ELR (cell line): ENCODE data around the gene UBAC1.
A peak's percentile ranks its signal among the peaks of the same experiment; 100 is the strongest.
"Not testable (repeated sequence)": the region's sequence is repeated elsewhere in the genome, so short reads cannot be mapped to it uniquely, and the experiment has no call there.

Source experiments
- DNase-seq: peaks from one replicate; pipeline ENCODE4 v3.0.0-alpha.2; 2015; ENCODE audit warnings: low read depth

The UBAC1 gene

GRCh38 chr9:135920973-135921585 is 40.1 kb downstream of the UBAC1 start:
- DNase-seq = no peak

- no peak for DNase-seq
Observed at GRCh38 chr9:135920256-135920930, 40.8 kb downstream of the UBAC1 start.

- no peak for DNase-seq
Observed at GRCh38 chr9:135919318-135919890, 41.8 kb downstream of the UBAC1 start.

- DNase-seq = not testable (repeated sequence)
Observed at GRCh38 chr9:135916227-135916626, 44.9 kb downstream of the UBAC1 start.

GRCh38 chr9:135914921-135915320 is 46.3 kb downstream of the UBAC1 start:
- DNase-seq = peak; percentile 64

GRCh38 chr9:135911233-135911632 is 49.9 kb downstream of the UBAC1 start:
- DNase-seq = not testable (repeated sequence)

- no peak for DNase-seq
Observed at GRCh38 chr9:135910757-135911156, 50.4 kb downstream of the UBAC1 start.

GRCh38 chr9:135910216-135910615 is 51.0 kb downstream of the UBAC1 start:
- no peak for DNase-seq

GRCh38 chr9:135909371-135909770 is 51.8 kb downstream of the UBAC1 start:
- DNase-seq = no peak

GRCh38 chr9:135908754-135909204 is 52.4 kb downstream of the UBAC1 start:
- peak; percentile 79 for DNase-seq

- DNase-seq = peak; percentile 34
Observed at GRCh38 chr9:135908093-135908753, 53.0 kb downstream of the UBAC1 start.

GRCh38 chr9:135907431-135908092 is 53.6 kb downstream of the UBAC1 start, which contains the start of gene CAMSAP1:
CAMSAP1 (minus strand) TSS chr9:135907546; CDS start chr9:135907159, 387 bp downstream.
- peak; percentile 92 for DNase-seq

GRCh38 chr9:135907006-135907430 is 54.2 kb downstream of the UBAC1 start:
- peak; percentile 53 for DNase-seq

- DNase-seq = peak; percentile 58
Observed at GRCh38 chr9:135906291-135907005, 54.7 kb downstream of the UBAC1 start.

GRCh38 chr9:135905380-135906258 is 55.6 kb downstream of the UBAC1 start:
- peak; percentile 61 for DNase-seq

- no peak for DNase-seq
Observed at GRCh38 chr9:135903786-135904520, 57.2 kb downstream of the UBAC1 start.

GRCh38 chr9:135903358-135903656 is 57.9 kb downstream of the UBAC1 start:
- no peak for DNase-seq

GRCh38 chr9:135902655-135903357 is 58.4 kb downstream of the UBAC1 start:
- DNase-seq = no peak

- DNase-seq = no peak
Observed at GRCh38 chr9:135901826-135902225, 59.3 kb downstream of the UBAC1 start.
